DOHH2 (cell line): ENCODE results near the gene MSLN.

Experiments
- H3F3A ChIP-seq: fragments of 200-600 bp; sonication (generic), shearing (Covaris generic); 2 replicates; pipeline ENCODE4 v1.6.0; 2016; ENCODE audit warnings: antibody characterized with exemption, mild to moderate bottlenecking; ENCODE audit not compliant: control insufficient read depth, insufficient read depth
- H3K27ac ChIP-seq: fragments of 200-600 bp; sonication (generic); 2 replicates; pipeline ENCODE4 v1.5.1; 2014; ENCODE audit warnings: low read depth, mild to moderate bottlenecking, low read length, moderate library complexity
- H3K27me3 ChIP-seq: fragments of 200-600 bp; sonication (generic); 2 replicates; pipeline ENCODE4 v1.6.1; 2014; ENCODE audit warnings: mild to moderate bottlenecking, low read length, mixed read lengths; ENCODE audit not compliant: control insufficient read depth
- H3K36me3 ChIP-seq: fragments of 200-600 bp; sonication (generic); 2 replicates; pipeline ENCODE4 v1.6.1; 2014; ENCODE audit warnings: mild to moderate bottlenecking, low read length, moderate library complexity, mixed read lengths; ENCODE audit not compliant: control insufficient read depth
- H3K4me1 ChIP-seq: fragments of 200-600 bp; sonication (generic); 2 replicates; pipeline ENCODE4 v1.6.1; 2014; ENCODE audit warnings: mild to moderate bottlenecking, low read length, mixed read lengths; ENCODE audit not compliant: control insufficient read depth
- H3K4me2 ChIP-seq: fragments of 200-600 bp; sonication (generic); 2 replicates; pipeline ENCODE4 v1.6.0; 2014; ENCODE audit warnings: mild to moderate bottlenecking, low read length, moderate library complexity
- H3K4me3 ChIP-seq: fragments of 200-600 bp; sonication (generic); 2 replicates; pipeline ENCODE4 v1.5.1; 2014; ENCODE audit warnings: mild to moderate bottlenecking, low read length, mixed read lengths
- H3K79me2 ChIP-seq: fragments of 200-600 bp; sonication (generic); 2 replicates; pipeline ENCODE4 v1.6.1; 2014; ENCODE audit warnings: mild to moderate bottlenecking, low read length, mixed read lengths; ENCODE audit not compliant: control insufficient read depth
- H3K9me2 ChIP-seq: fragments of 200-600 bp; sonication (generic); replicated peaks from 2 replicates; pipeline ENCODE4 v1.6.1; 2014; ENCODE audit warnings: mild to moderate bottlenecking, low read length, mixed read lengths; ENCODE audit not compliant: control insufficient read depth
- H3K9me3 ChIP-seq: fragments of 200-600 bp; sonication (generic); 2 replicates; pipeline ENCODE4 v1.6.1; 2014; ENCODE audit warnings: antibody characterized with exemption, low read length, mixed read lengths; ENCODE audit not compliant: control insufficient read depth, insufficient read depth
- H4K20me1 ChIP-seq: fragments of 200-600 bp; sonication (generic); 2 replicates; pipeline ENCODE4 v1.6.0; 2014; ENCODE audit warnings: low read depth, mild to moderate bottlenecking, antibody characterized with exemption, low read length, moderate library complexity; ENCODE audit not compliant: control insufficient read depth, insufficient read depth
- EZH2phosphoT487 ChIP-seq: fragments of 200-600 bp; sonication (generic); IDR thresholded peaks from 2 replicates; pipeline ENCODE4 v1.6.1; 2017; ENCODE audit warnings: borderline replicate concordance, mild to moderate bottlenecking, antibody characterized with exemption, low read length, moderate library complexity, mixed read lengths
- TF ChIP-seq, protein P1 (sequence below): fragments of 200-600 bp; sonication (generic); IDR thresholded peaks from one replicate; pipeline ENCODE4 v1.5.1; 2014; ENCODE audit warnings: antibody characterized with exemption, mild to moderate bottlenecking, low read depth, low read length; ENCODE audit not compliant: poor library complexity, severe bottlenecking

The MSLN gene

DNA sequence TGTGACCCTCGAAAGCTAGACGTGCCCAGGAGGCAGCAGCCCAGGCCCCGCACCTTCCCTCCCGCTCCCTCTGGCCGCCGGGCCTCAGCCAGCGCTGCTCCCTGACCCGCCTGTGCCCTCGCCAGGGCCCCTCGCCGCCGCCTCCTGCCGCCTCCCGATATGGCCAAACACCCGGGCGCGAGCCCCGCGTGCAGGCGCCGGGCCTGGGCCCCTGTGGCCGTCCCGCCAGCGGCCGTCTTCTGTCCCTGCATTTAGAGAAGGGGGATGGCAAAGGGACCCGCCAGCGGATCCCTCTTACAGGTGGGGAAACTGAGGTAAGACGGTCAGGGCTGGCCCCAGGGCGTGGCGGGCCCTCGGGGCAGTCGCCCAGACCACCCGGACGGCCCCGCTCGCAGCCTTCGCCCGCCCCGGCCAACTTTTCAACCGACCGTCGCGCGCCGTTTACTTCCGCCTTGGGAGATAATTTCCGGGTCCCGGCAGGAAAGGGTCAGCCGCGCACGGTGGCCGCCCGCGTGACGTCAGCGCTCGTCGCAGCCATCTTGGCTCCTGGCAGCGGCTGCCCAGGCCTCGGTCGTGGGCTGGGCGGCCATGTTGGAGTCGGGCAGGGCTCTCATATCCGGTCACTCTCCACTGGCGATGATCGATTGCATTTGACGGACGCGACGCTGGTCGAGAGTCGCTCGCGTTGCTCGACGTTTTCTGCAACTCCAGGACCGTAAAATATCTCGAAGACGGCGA lies 47.0 kb downstream of the MSLN start:
- Histone ChIP-seq H3K9me2 (no peaks in the 10 kb centered on the region), H3K4me2 (peak overlapping the region; percentile 98), H3K9me3 (no peaks in the 10 kb centered on the region), H4K20me1 (0 out of 2 replicates have a peak, but pooled peaks cover 3% of the 10 kb centered on the region), H3K27ac (peak overlapping the region; percentile 75), H3K79me2 (peaks cover 11% of the 10 kb centered on the region), H3F3A (no peaks in the 10 kb centered on the region; the same call in 1 of the 2 replicates), H3K4me3 (peak overlapping the region; percentile 96), H3K36me3 (peaks cover 5% of the 10 kb centered on the region), H3K4me1 (peaks cover 8% of the 10 kb centered on the region), H3K27me3 (peaks cover 25% of the 10 kb centered on the region)
- TF ChIP-seq, protein P1, sequence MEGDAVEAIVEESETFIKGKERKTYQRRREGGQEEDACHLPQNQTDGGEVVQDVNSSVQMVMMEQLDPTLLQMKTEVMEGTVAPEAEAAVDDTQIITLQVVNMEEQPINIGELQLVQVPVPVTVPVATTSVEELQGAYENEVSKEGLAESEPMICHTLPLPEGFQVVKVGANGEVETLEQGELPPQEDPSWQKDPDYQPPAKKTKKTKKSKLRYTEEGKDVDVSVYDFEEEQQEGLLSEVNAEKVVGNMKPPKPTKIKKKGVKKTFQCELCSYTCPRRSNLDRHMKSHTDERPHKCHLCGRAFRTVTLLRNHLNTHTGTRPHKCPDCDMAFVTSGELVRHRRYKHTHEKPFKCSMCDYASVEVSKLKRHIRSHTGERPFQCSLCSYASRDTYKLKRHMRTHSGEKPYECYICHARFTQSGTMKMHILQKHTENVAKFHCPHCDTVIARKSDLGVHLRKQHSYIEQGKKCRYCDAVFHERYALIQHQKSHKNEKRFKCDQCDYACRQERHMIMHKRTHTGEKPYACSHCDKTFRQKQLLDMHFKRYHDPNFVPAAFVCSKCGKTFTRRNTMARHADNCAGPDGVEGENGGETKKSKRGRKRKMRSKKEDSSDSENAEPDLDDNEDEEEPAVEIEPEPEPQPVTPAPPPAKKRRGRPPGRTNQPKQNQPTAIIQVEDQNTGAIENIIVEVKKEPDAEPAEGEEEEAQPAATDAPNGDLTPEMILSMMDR, result no peak
- no peak for TF ChIP-seq EZH2phosphoT487

DNA sequence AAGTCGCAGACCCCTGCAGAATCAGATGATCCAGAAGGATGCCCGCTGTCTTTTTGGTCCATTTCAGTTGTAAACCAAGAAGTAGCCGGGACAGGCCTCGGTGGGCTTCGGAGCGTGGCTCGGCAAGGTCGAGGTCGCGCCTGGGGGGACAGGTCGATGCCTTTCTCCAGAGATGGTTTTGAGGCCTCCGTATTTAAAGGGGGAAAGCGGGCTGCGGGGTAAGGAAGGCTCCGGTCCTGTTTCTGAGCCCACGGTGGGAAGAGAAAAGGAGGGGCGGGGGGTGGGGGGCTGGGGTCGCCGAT lies 47.5 kb downstream of the MSLN start:
- Histone ChIP-seq H4K20me1 (0 out of 2 replicates have a peak, but pooled peaks cover 3% of the 10 kb centered on the region), H3K4me1 (peaks cover 8% of the 10 kb centered on the region), H3K36me3 (peaks cover 5% of the 10 kb centered on the region), H3K9me2 (no peaks in the 10 kb centered on the region), H3K9me3 (no peaks in the 10 kb centered on the region), H3K79me2 (peaks cover 11% of the 10 kb centered on the region), H3K4me3 (peak overlapping the region; percentile 96), H3K27ac (no peak overlapping the region), H3K4me2 (peak overlapping the region; percentile 98), H3F3A (no peaks in the 10 kb centered on the region; the same call in 1 of the 2 replicates), H3K27me3 (peaks cover 24% of the 10 kb centered on the region)
- no peak for TF ChIP-seq EZH2phosphoT487
- TF ChIP-seq, protein P1, result no peak

DNA sequence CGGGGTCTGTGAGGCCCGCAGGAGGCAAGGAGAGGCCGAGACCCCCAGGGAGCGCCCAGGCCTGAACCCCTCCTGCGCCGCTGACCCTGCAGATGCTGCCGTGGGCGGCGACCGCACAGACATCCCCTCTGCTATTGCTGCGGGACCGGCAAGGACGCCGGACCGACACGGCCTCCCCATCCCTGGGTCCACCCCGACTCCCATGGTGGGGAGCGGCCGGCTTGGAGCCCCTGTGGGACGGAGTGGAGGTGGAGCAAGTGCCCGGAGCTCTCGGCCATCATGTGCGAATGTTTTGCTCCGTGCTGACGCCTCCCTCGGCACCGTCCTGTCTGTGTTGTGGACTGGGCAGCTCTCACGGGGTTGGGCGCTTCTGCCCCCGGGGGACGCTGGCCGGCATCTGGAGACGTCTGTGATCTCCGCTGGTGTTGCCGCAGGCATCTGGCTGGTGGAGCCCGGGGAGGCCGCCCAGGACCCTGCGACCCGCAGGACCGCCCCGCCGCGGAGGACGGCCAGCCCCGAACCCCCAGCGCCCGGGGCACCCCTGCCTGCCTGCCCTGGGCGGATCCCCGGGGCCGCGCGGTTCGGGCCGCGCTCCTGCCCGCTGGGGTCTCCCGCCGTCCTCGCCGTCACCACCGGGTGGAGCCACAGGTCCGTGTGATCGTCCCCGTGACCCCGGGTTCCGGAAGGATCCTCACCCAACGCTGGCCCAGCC lies 52.8 kb downstream of the MSLN start:
- TF ChIP-seq EZH2phosphoT487, result no peak
- TF ChIP-seq, protein P1, result peak; percentile 65
- Histone ChIP-seq H3K9me3 (peaks cover under 1% of the 10 kb centered on the region; the same call in 1 of the 2 replicates), H3K27me3 (peaks cover 14% of the 10 kb centered on the region), H3K36me3 (no peaks in the 10 kb centered on the region), H3F3A (no peaks in the 10 kb centered on the region), H3K79me2 (no peaks in the 10 kb centered on the region), H3K9me2 (no peaks in the 10 kb centered on the region), H3K4me1 (peaks cover 2% of the 10 kb centered on the region), H3K27ac (no peak overlapping the region), H3K4me2 (no peak overlapping the region), H3K4me3 (no peak overlapping the region), H4K20me1 (no peaks in the 10 kb centered on the region)
